Fibroblast of villous mesenchyme (primary cell): ENCODE data around the gene ATP8A2. TPM values are rescaled to one million over a fixed set of nuclear protein-coding genes. Genes with fewer than 3 reads are reported as not detected.

Source experiments
- DNase-seq: peaks from one replicate; pipeline ENCODE4 v3.0.0-alpha.2; 2010; ENCODE audit warnings: low read depth
- H3K4me3 ChIP-seq: 2 replicates; pipeline ENCODE4 v1.5.1; 2011; ENCODE audit warnings: low read depth, mild to moderate bottlenecking, low read length
- total RNA-seq: library from RNA; depleted of rRNA; stranded (reverse); fragments of >200 nt; gene quantifications from 2 replicates; pipeline ENCODE4 v1.2.3, GENCODE V29; 2012
- TF ChIP-seq, protein P1 (sequence below): IDR thresholded peaks from 2 replicates; pipeline ENCODE4 v1.5.1; 2012; ENCODE audit warnings: low read depth, mild to moderate bottlenecking, low read length; ENCODE audit not compliant: insufficient read depth

The ATP8A2 gene
- total RNA-seq, 1 donor = under 0.01 TPM

DNA sequence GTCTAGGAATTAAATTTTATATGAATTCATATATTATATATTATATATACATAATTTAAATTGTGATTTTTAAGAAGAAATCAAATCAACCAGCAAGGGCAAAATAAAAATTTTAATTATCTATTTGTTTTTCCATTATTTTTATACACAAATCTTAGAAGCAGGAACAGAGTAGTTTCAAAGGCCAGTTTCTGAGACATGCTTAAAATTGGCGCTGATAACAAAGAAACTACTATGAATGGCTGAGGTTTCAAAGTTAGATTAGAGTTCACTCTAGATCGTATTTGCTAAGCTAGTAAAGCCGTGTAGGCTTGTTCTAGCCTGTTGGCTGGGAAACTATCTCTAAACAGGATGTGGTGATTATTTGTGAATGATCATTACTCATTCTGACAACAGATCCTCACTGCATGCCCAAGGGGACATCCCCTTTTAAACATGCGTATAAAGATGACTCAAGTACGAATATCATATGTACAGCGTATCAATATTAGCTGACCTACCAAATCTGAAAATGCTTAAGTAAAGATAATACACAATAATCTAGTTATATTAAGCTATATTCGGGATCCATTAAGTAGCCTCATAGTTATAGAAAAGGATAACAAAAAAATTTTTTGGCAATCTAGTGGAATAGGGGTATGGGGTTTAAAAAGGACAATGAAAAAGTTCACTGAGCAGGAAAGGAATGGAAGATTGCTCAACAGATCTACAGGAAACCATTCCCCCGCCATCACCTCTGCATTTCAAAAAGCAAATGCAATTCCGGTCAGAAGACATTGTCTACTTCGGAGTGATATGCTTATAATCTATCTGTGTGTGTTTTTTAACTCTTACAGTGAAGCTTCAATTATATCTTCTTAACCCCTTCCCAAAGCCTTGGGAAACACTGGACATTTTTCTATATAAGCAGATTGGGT is 529.9 kb downstream of the ATP8A2 start:
- H3K4me3 ChIP-seq = no peak overlapping the region
- TF ChIP-seq, protein P1, sequence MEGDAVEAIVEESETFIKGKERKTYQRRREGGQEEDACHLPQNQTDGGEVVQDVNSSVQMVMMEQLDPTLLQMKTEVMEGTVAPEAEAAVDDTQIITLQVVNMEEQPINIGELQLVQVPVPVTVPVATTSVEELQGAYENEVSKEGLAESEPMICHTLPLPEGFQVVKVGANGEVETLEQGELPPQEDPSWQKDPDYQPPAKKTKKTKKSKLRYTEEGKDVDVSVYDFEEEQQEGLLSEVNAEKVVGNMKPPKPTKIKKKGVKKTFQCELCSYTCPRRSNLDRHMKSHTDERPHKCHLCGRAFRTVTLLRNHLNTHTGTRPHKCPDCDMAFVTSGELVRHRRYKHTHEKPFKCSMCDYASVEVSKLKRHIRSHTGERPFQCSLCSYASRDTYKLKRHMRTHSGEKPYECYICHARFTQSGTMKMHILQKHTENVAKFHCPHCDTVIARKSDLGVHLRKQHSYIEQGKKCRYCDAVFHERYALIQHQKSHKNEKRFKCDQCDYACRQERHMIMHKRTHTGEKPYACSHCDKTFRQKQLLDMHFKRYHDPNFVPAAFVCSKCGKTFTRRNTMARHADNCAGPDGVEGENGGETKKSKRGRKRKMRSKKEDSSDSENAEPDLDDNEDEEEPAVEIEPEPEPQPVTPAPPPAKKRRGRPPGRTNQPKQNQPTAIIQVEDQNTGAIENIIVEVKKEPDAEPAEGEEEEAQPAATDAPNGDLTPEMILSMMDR = no peak
- DNase-seq = no peak

DNA sequence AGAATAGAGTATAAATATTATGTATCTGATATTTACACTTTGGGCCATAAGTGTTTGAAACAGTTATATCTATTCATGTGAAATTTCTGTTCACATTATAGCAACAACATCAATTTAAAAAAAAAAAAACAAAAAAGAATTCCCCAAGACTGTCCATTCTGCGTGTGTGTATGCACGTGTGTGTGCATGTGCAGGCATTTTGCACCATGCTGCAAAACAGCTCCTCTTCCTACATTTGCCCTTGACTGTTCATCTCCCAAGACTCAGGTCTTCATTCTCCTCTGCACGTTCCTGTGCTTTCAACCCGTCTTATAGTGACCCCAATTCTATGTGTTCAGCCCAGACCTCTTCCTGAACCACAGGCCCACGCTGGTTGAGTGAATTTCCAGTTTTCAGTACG is 530.7 kb downstream of the ATP8A2 start:
- no peak for DNase-seq
- TF ChIP-seq, protein P1 = no peak
- H3K4me3 ChIP-seq = no peak overlapping the region

DNA sequence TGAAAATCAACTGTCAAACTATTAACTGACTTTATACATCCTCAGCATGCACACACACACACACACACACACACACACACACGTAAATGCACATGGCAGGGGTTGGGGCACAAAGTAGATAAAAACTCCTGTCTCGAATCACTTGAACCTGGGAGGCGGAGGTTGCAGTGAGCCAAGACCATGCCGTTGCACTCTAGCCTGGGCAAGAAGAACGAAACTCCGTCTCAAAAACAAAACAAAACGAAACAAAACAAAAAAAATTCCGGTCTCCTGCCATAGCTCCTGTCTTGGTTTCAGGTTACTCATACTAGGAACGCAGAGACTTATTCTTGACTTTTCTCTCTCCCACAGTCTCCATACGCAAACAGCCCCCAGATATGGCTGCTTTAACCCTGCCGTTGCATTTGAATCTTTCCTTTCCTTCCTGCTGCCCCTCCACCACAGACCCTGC is 531.1 kb downstream of the ATP8A2 start:
- no peak for DNase-seq
- TF ChIP-seq, protein P1 = no peak
- H3K4me3 ChIP-seq = no peak overlapping the region

DNA sequence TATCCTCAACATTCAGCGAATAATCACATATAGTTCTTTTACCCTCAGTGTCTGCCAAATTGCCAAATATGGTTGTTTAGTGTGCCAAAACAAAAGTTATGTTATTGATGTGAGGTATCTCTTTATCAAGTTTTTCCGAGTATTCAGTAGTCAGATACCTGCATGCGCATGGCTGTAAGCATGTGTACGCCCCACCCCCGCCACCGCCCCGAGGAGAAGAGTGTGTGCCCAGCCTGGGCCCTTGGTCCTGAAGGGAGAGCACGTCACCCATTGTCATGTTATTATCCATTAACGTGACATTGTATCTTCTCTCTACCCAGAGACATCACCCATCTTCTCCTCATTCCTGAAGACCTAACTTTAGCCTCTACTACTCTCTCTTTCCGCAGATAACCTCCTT is 533.1 kb downstream of the ATP8A2 start:
- no peak overlapping the region for H3K4me3 ChIP-seq
- TF ChIP-seq, protein P1 = no peak
- no peak for DNase-seq

DNA sequence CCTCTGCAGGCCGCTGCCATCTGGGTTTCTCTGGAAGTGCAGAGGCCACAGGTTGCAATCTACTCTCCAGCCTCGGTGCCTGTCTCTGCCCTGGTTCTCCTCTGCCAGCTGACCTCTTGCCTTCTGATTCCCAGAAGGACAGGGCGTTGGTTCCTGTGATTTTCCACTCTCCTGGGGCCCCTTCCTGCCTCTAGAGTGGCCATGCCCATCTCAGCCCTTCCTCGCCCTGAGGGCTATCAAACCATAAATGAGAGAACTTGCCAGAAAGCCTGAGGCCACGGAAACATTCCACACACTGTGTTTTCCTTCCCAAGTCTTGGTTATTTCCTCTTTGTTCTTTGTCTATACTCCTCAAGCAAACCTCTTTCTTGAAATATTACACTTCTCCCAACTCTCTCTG is 533.8 kb downstream of the ATP8A2 start:
- no peak for DNase-seq
- TF ChIP-seq, protein P1 = no peak
- H3K4me3 ChIP-seq = no peak overlapping the region

DNA sequence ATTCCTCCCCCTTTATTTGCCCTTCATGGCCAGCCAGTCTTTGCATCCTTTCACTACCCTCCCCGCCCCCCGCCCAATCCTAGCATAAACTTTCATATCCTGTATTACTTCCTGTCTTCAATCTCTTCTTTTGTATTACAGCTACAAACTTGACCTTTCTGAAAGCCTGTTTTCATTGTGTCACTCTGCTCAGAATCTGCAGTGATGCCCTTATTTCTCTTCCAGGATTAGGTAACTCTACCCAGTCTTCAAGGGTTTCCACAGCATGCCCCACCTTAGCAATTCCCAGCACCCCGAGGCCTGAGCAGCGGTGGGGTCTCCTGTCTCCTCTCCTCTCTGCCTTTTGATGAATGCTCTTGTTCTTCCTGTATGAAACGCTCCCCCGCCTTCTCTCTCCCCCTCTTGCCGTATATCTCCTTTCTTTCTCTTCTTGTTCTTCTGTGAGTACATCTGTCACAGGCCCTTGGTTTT is 534.5 kb downstream of the ATP8A2 start:
- no peak for DNase-seq
- TF ChIP-seq, protein P1 = no peak
- no peak overlapping the region for H3K4me3 ChIP-seq
